ENCODE results near the gene ST8SIA4. TPM values are rescaled to one million over a fixed set of nuclear protein-coding genes. Genes with fewer than 3 reads are reported as not detected.

ST8SIA4 gene
- total and polyA plus RNA-seq, 10 of the 15 experiments (the other 5 are each of a cell fraction or from before 2014, with no cell fraction given): 4.4 to 30.9 (median 19.5) TPM

- H3K4me1 ChIP-seq (ENCODE audit: control insufficient read depth, insufficient read depth, low read length): no peaks in the 10 kb centered on the region
- no peaks in the 10 kb centered on the region for H3K36me3 ChIP-seq (ENCODE audit: control insufficient read depth in 2 of 2, insufficient read depth in 2 of 2, low read length in 1 of 2)
- no peaks in the 10 kb centered on the region for H3K79me2 ChIP-seq (ENCODE audit: control insufficient read depth, insufficient read depth, low read length)
- BruUV-seq (replicated peaks): no TSS peak
- no peak overlapping the region for H3K27ac ChIP-seq (ENCODE audit: control insufficient read depth, insufficient read depth)
- no peak for FAIRE-seq
- ChIA-PET CTCF (no interaction called here), POLR2A (no interaction called here), SMC1A (ENCODE audit: uncharacterized antibody, unreplicated experiment) (interaction anchor here (1.4 to 2.0 kb wide), 2 partner anchors 14 to 62 kb away, joined by 3 to 7 read pairs; no protein-coding TSS in a partner anchor), RAD21 (ENCODE audit: unreplicated experiment) (no interaction called here)
- no peak overlapping the region for H3K9ac ChIP-seq (ENCODE audit: control insufficient read depth, insufficient read depth, low read length)
- DNase-seq (ENCODE audit: low read depth, low spot score): no peak
- H3K9me3 ChIP-seq (replicated peaks; ENCODE audit: control insufficient read depth, insufficient read depth, low read length): no peaks in the 10 kb centered on the region
- H4K20me1 ChIP-seq (ENCODE audit: control insufficient read depth, insufficient read depth): no peaks in the 10 kb centered on the region
- no peak overlapping the region for H3K4me3 ChIP-seq
- WGBS (ENCODE audit: insufficient coverage, insufficient replicate concordance, low lambda C conversion rate, missing lambda C conversion rate): 84% methylated on average over 5 of the region's 5 CpGs
- in situ Hi-C loops (cut with MboI) (no loop called here), intact Hi-C loops (cut with micrococcal nuclease; ENCODE audit: unreplicated experiment) (no loop called here)
- no peak for ATAC-seq
- H2AFZ ChIP-seq (ENCODE audit: control insufficient read depth, low read depth, low read length): no peak overlapping the region
- no peak overlapping the region for H3K4me2 ChIP-seq (ENCODE audit: control insufficient read depth, insufficient read depth)
- no peaks in the 10 kb centered on the region for H3K27me3 ChIP-seq (replicated peaks in 1 of 2; ENCODE audit: control insufficient read depth in 2 of 2, insufficient read depth in 2 of 2, low read length in 1 of 2)
- TF ChIP-seq BACH1 (IDR thresholded peaks at IDR 0.05; ENCODE audit: borderline replicate concordance) (no peak), ZZZ3 (IDR thresholded peaks at IDR 0.05; ENCODE audit: control insufficient read depth, insufficient read length, low read depth) (no peak), IKZF1 (conservative IDR thresholded peaks at IDR 0.05) (no peak), RELA (IDR thresholded peaks at IDR 0.05; ENCODE audit: borderline replicate concordance, partially characterized antibody) (no peak), EED (IDR thresholded peaks at IDR 0.05; ENCODE audit: low read depth) (no peak), NKRF (conservative IDR thresholded peaks at IDR 0.05) (no peak), HDAC2 (IDR thresholded peaks at IDR 0.05) (no peak), ZNF687 (IDR thresholded peaks at IDR 0.05) (no peak), HCFC1 (IDR thresholded peaks at IDR 0.05; ENCODE audit: low read length) (no peak)
- TF ChIP-seq, protein P1, sequence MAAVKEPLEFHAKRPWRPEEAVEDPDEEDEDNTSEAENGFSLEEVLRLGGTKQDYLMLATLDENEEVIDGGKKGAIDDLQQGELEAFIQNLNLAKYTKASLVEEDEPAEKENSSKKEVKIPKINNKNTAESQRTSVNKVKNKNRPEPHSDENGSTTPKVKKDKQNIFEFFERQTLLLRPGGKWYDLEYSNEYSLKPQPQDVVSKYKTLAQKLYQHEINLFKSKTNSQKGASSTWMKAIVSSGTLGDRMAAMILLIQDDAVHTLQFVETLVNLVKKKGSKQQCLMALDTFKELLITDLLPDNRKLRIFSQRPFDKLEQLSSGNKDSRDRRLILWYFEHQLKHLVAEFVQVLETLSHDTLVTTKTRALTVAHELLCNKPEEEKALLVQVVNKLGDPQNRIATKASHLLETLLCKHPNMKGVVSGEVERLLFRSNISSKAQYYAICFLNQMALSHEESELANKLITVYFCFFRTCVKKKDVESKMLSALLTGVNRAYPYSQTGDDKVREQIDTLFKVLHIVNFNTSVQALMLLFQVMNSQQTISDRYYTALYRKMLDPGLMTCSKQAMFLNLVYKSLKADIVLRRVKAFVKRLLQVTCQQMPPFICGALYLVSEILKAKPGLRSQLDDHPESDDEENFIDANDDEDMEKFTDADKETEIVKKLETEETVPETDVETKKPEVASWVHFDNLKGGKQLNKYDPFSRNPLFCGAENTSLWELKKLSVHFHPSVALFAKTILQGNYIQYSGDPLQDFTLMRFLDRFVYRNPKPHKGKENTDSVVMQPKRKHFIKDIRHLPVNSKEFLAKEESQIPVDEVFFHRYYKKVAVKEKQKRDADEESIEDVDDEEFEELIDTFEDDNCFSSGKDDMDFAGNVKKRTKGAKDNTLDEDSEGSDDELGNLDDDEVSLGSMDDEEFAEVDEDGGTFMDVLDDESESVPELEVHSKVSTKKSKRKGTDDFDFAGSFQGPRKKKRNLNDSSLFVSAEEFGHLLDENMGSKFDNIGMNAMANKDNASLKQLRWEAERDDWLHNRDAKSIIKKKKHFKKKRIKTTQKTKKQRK (IDR thresholded peaks at IDR 0.05; ENCODE audit: low read depth, low read length): no peak
- TF ChIP-seq, protein P2, sequence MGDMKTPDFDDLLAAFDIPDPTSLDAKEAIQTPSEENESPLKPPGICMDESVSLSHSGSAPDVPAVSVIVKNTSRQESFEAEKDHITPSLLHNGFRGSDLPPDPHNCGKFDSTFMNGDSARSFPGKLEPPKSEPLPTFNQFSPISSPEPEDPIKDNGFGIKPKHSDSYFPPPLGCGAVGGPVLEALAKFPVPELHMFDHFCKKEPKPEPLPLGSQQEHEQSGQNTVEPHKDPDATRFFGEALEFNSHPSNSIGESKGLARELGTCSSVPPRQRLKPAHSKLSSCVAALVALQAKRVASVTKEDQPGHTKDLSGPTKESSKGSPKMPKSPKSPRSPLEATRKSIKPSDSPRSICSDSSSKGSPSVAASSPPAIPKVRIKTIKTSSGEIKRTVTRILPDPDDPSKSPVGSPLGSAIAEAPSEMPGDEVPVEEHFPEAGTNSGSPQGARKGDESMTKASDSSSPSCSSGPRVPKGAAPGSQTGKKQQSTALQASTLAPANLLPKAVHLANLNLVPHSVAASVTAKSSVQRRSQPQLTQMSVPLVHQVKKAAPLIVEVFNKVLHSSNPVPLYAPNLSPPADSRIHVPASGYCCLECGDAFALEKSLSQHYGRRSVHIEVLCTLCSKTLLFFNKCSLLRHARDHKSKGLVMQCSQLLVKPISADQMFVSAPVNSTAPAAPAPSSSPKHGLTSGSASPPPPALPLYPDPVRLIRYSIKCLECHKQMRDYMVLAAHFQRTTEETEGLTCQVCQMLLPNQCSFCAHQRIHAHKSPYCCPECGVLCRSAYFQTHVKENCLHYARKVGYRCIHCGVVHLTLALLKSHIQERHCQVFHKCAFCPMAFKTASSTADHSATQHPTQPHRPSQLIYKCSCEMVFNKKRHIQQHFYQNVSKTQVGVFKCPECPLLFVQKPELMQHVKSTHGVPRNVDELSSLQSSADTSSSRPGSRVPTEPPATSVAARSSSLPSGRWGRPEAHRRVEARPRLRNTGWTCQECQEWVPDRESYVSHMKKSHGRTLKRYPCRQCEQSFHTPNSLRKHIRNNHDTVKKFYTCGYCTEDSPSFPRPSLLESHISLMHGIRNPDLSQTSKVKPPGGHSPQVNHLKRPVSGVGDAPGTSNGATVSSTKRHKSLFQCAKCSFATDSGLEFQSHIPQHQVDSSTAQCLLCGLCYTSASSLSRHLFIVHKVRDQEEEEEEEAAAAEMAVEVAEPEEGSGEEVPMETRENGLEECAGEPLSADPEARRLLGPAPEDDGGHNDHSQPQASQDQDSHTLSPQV (IDR thresholded peaks at IDR 0.05): no peak
Measured at GRCh38 chr5:100758306-100758705, 144.8 kb downstream of the ST8SIA4 start.

Data from GM12878 (cell line).